ENCODE data around the gene ELN. TPM values are rescaled to one million over a fixed set of nuclear protein-coding genes. Genes with fewer than 3 reads are reported as not detected.

ELN gene
- total RNA-seq, 4 donors from 2014 or later: 29.0 to 65.7 (median 50.8) TPM

DNA sequence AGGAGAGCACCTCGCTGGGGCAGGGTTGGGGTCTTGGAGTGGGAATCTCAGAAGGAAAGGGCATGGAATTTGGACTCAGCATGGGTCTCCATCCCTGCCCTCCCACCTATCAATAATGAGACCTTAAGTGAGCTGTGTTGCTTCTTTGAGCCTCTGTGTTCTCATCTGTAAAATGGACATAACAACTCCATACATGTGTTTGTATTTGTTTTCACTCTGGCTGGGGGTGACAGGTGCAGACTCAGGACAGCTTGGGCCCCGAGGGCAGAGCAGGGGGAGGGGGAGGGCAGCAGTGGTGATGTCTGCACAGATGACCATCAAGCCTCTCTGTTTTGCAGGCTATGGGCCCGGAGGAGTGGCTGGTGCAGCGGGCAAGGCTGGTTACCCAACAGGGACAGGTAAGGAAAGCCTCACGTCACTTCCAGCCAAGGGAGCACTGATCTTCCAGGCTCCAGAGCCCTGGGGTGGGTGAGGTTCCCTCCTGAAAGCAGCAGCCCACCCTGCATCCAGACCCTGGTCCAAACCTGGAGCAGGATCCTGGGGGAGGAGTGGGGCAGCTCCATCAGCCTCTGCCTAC lies 19.9 kb downstream of the ELN start:
- DNase-seq: no peak
- intact Hi-C loops (cut with DNase I): no loop called here
- peaks cover 9 to 11% of the 10 kb centered on the region in 2 donors for H3K4me1 ChIP-seq
- no peak overlapping the region for H3K27ac ChIP-seq
- TF ChIP-seq POLR2A (IDR thresholded peaks at IDR 0.05) (no peak), CTCF (IDR thresholded peaks at IDR 0.05) (no peak)
- 80 to 92% methylated on average over 5 of the region's 5 CpGs for WGBS, 2 donors
- no peaks in the 10 kb centered on the region for H3K36me3 ChIP-seq
- H3K4me3 ChIP-seq (replicated peaks in 1 of 3): no peak overlapping the region
- no peaks in the 10 kb centered on the region for H3K9me3 ChIP-seq
- H3K27me3 ChIP-seq: no peaks in the 10 kb centered on the region

DNA sequence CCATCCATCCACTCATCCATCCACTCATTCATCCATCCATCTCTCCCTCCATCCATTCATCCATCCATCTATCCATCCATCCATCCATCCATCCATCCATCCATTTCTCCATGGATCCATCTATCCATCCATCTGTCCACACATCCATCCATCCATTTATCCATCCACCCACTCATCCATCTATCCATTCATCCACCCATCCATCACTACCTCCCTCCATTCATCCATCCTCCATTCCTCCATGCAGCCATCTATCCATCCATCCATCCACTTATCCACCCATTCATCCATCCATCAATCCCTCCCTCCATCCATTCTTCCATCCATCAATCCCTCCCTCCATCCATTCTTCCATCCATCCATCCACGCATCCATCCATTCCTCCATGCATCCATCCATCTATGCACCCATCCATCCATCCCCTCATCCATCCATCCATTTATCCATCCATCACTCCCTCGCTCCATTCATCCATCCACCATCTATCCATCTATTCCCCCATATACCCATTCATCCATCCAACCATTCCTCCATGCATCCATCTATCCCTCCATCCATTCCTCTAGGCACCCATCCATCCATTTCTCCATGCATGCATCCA lies 21.1 kb downstream of the ELN start:
- no peak for TF ChIP-seq CTCF (IDR thresholded peaks at IDR 0.05)
- TF ChIP-seq POLR2A (IDR thresholded peaks at IDR 0.05): no peak

GRCh38 chr7:74049997-74050798 lies 22.2 kb downstream of the ELN start:
- peaks cover 4% of the 10 kb centered on the region in 2 donors for H3K4me1 ChIP-seq
- intact Hi-C loops (cut with DNase I): no loop called here
- no peaks in the 10 kb centered on the region for H3K27me3 ChIP-seq
- H3K36me3 ChIP-seq: no peaks in the 10 kb centered on the region
- no peak overlapping the region for H3K4me3 ChIP-seq (replicated peaks in 1 of 3)
- 86 to 90% methylated on average over 3 of the region's 3 CpGs for WGBS, 2 donors
- H3K9me3 ChIP-seq: no peaks in the 10 kb centered on the region
- no peak for DNase-seq
- TF ChIP-seq POLR2A (IDR thresholded peaks at IDR 0.05) (no peak), CTCF (IDR thresholded peaks at IDR 0.05) (no peak)
- H3K27ac ChIP-seq: no peak overlapping the region

More for the DNA sequence above, 21.1 kb downstream of the ELN start:
- intact Hi-C loops (cut with DNase I): no loop called here
- H3K36me3 ChIP-seq: no peaks in the 10 kb centered on the region
- 95 to 97% methylated on average over 2 of the region's 2 CpGs for WGBS, 2 donors
- DNase-seq: no peak
- no peaks in the 10 kb centered on the region for H3K9me3 ChIP-seq
- H3K27ac ChIP-seq: no peak overlapping the region
- H3K4me3 ChIP-seq (replicated peaks in 1 of 3): no peak overlapping the region
- no peaks in the 10 kb centered on the region for H3K27me3 ChIP-seq
- peaks cover 4% of the 10 kb centered on the region in 2 donors for H3K4me1 ChIP-seq

- H3K27ac ChIP-seq: no peak overlapping the region
- intact Hi-C loops (cut with DNase I): no loop called here
- TF ChIP-seq CTCF (IDR thresholded peaks at IDR 0.05) (no peak), POLR2A (IDR thresholded peaks at IDR 0.05) (no peak)
- H3K4me3 ChIP-seq (replicated peaks in 1 of 3): no peak overlapping the region
- H3K36me3 ChIP-seq: no peaks in the 10 kb centered on the region
- 67 to 70% methylated on average over 5 to 10 of the region's 10 CpGs for WGBS, 2 donors
- H3K27me3 ChIP-seq: no peaks in the 10 kb centered on the region
- H3K9me3 ChIP-seq: no peaks in the 10 kb centered on the region
- DNase-seq: no peak
- H3K4me1 ChIP-seq: peaks cover 4% of the 10 kb centered on the region in 2 donors
These were observed 23.2 kb downstream of the ELN start for GRCh38 chr7:74051193-74051592.

Data from thyroid gland (tissue), 4 donors.